ENCODE data around the gene NACC2.

Gene NACC2

GRCh38 chr9:135960411-135961276, 134.4 kb downstream of the NACC2 start (continued):
- TF ChIP-seq ZNF221 (tag by site-specific recombination; IDR thresholded peaks at IDR 0.05; ENCODE audit: borderline replicate concordance) (no peak), MZF1 (tag by site-specific recombination; IDR thresholded peaks at IDR 0.05; ENCODE audit: borderline replicate concordance) (no peak), KLF17 (tag by site-specific recombination; IDR thresholded peaks at IDR 0.05) (peak; percentile 31; the same call in 1 of the 2 replicates), ZSCAN30 (tag by site-specific recombination; IDR thresholded peaks at IDR 0.05) (no peak), ZNF266 (tag by site-specific recombination; IDR thresholded peaks at IDR 0.05; ENCODE audit: low read depth) (no peak), ZNF280D (tag by site-specific recombination; IDR thresholded peaks at IDR 0.05) (no peak), ZBTB7A (tag by site-specific recombination; IDR thresholded peaks at IDR 0.05; ENCODE audit: low read depth) (0 out of 2 replicates have a peak, but pooled peaks have one; percentile 26), ZNF391 (tag by site-specific recombination; IDR thresholded peaks at IDR 0.05; ENCODE audit: borderline replicate concordance, low read depth) (no peak; the same call in 1 of the 2 replicates), ZNF112 (tag by site-specific recombination; IDR thresholded peaks at IDR 0.05) (no peak)
- TF ChIP-seq, protein P1, sequence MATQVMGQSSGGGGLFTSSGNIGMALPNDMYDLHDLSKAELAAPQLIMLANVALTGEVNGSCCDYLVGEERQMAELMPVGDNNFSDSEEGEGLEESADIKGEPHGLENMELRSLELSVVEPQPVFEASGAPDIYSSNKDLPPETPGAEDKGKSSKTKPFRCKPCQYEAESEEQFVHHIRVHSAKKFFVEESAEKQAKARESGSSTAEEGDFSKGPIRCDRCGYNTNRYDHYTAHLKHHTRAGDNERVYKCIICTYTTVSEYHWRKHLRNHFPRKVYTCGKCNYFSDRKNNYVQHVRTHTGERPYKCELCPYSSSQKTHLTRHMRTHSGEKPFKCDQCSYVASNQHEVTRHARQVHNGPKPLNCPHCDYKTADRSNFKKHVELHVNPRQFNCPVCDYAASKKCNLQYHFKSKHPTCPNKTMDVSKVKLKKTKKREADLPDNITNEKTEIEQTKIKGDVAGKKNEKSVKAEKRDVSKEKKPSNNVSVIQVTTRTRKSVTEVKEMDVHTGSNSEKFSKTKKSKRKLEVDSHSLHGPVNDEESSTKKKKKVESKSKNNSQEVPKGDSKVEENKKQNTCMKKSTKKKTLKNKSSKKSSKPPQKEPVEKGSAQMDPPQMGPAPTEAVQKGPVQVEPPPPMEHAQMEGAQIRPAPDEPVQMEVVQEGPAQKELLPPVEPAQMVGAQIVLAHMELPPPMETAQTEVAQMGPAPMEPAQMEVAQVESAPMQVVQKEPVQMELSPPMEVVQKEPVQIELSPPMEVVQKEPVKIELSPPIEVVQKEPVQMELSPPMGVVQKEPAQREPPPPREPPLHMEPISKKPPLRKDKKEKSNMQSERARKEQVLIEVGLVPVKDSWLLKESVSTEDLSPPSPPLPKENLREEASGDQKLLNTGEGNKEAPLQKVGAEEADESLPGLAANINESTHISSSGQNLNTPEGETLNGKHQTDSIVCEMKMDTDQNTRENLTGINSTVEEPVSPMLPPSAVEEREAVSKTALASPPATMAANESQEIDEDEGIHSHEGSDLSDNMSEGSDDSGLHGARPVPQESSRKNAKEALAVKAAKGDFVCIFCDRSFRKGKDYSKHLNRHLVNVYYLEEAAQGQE (tag by site-specific recombination; IDR thresholded peaks at IDR 0.05), result no peak
- TF ChIP-seq, protein P2, sequence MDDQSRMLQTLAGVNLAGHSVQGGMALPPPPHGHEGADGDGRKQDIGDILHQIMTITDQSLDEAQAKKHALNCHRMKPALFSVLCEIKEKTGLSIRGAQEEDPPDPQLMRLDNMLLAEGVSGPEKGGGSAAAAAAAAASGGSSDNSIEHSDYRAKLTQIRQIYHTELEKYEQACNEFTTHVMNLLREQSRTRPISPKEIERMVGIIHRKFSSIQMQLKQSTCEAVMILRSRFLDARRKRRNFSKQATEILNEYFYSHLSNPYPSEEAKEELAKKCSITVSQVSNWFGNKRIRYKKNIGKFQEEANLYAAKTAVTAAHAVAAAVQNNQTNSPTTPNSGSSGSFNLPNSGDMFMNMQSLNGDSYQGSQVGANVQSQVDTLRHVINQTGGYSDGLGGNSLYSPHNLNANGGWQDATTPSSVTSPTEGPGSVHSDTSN (CRISPR knock-in tag; IDR thresholded peaks at IDR 0.05), result 0 out of 2 replicates have a peak, but pooled peaks have one; percentile 8

DNA sequence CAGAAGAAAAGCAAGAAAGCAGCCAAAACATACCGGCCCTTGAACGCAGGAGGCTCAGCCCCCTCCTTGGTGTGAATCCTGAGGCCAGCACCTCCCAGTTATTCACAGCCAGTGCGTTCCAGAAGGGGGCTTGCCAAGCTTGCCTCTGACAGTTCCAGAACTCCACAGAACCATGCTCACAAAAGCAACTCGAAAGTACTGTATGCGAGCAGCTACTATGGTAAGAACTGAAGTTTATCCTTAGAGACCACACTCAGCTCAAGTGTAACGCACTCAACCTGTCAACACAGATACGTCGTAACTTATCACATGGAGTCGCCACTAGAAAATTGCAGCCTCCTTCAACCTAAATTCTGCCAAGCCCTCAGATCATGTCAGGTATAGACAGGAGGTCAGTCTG, 135.3 kb downstream of the NACC2 start:
- ChIA-PET POLR2A (interaction anchor here (0.9 to 1.2 kb wide), 3 partner anchors 8 to 79 kb away, joined by 3 to 5 read pairs (median 3); partner anchors contain the start of gene CAMSAP1), CTCF (interaction anchor here (0.6 to 4.6 kb wide), 12 partner anchors 13 to 356 kb away, joined by 3 to 21 read pairs (median 4); no protein-coding TSS in a partner anchor)
- H3K4me3 ChIP-seq (ENCODE audit: low read depth, low read length), result peak overlapping the region; percentile 86
- no peaks in the 10 kb centered on the region for H3K4me1 ChIP-seq (ENCODE audit: control insufficient read depth, insufficient read depth, low read length)
- no peak for TF ChIP-seq ZNF639 (tag by site-specific recombination; IDR thresholded peaks at IDR 0.05)
- peak; percentile 82 for TF ChIP-seq ZNF18 (tag by site-specific recombination; IDR thresholded peaks at IDR 0.05)
- H3K27ac ChIP-seq (ENCODE audit: extremely low read depth, low read depth, low read length), result no peak overlapping the region
- peaks cover 0 to 9% of the 10 kb centered on the region in 2 experiments; a peak in 1 of 3 replicates for H3K36me3 ChIP-seq (ENCODE audit: control insufficient read depth in 2 of 2, insufficient read depth in 1 of 2, low read length in 2 of 2)
- no peaks in the 10 kb centered on the region for H3K9me3 ChIP-seq (ENCODE audit: control insufficient read depth, insufficient read depth, low read depth, low read length)

Data from HEK293 (cell line).